GM23338 (cell line): Measurements from ENCODE around the gene ING5. TPM values are rescaled to one million over a fixed set of nuclear protein-coding genes. Genes with fewer than 3 reads are reported as not detected.

ENCODE experiments used
- ATAC-seq: fragments of 200-7000 bp; cut with Tn5 transposase; 3 replicates; pipeline ENCODE4 v1.9.1; 2020
- DNase-seq: peaks from one replicate; pipeline ENCODE4 v3.0.0-alpha.2; 2015; ENCODE audit warnings: low spot score
- H2AFZ ChIP-seq: fragments of 200-600 bp; sonication (generic); 2 replicates; pipeline ENCODE4 v1.8.0; 2016; ENCODE audit warnings: antibody characterized with exemption, mild to moderate bottlenecking, moderate library complexity
- H3F3A ChIP-seq: fragments of 200-600 bp; sonication (generic); replicated peaks from 2 replicates; pipeline ENCODE4 v1.8.0; 2017; ENCODE audit warnings: antibody characterized with exemption, mixed run types, low read depth
- H3K27ac ChIP-seq: fragments of 200-600 bp; sonication (generic); 2 replicates; pipeline ENCODE4 v1.6.1; 2016; ENCODE audit warnings: low read depth
- H3K27me3 ChIP-seq: fragments of 200-600 bp; sonication (generic); 2 replicates; pipeline ENCODE4 v1.8.0; 2016; ENCODE audit warnings: mild to moderate bottlenecking, mixed run types, moderate library complexity; ENCODE audit not compliant: insufficient read depth
- H3K36me3 ChIP-seq: fragments of 200-600 bp; sonication (generic); 2 replicates; pipeline ENCODE4 v1.8.0; 2016; ENCODE audit warnings: mild to moderate bottlenecking; ENCODE audit not compliant: insufficient read depth
- H3K4me1 ChIP-seq: fragments of 200-600 bp; sonication (generic); 2 replicates; pipeline ENCODE4 v1.8.0; 2016; ENCODE audit warnings: mild to moderate bottlenecking, moderate library complexity; ENCODE audit not compliant: insufficient read depth
- H3K4me2 ChIP-seq: fragments of 200-600 bp; sonication (generic); 2 replicates; pipeline ENCODE4 v1.7.1; 2017; ENCODE audit warnings: mixed run types
- H3K4me3 ChIP-seq: fragments of 200-600 bp; sonication (generic); 2 replicates; pipeline ENCODE4 v1.6.1; 2016; ENCODE audit warnings: mixed run types
- H3K79me2 ChIP-seq: fragments of 200-600 bp; sonication (generic); replicated peaks from 2 replicates; pipeline ENCODE4 v1.8.0; 2017; ENCODE audit warnings: mild to moderate bottlenecking; ENCODE audit not compliant: insufficient read depth
- H3K9me2 ChIP-seq: fragments of 200-600 bp; sonication (generic); 2 replicates; pipeline ENCODE4 v1.8.0; 2017; ENCODE audit not compliant: insufficient read depth
- H4K20me1 ChIP-seq: fragments of 200-600 bp; sonication (generic); replicated peaks from 2 replicates; pipeline ENCODE4 v1.8.0; 2017; ENCODE audit warnings: mild to moderate bottlenecking; ENCODE audit not compliant: insufficient read depth
- H3K27ac Mint-ChIP-seq: 2 replicates; pipeline ENCODE4 v1.8.0; 2020; ENCODE audit warnings: inconsistent platforms, mild to moderate bottlenecking, moderate library complexity, mixed read lengths
- H3K27me3 Mint-ChIP-seq: 3 replicates; pipeline ENCODE4 v1.8.0; 2022; ENCODE audit warnings: low read depth, mild to moderate bottlenecking, moderate library complexity, mixed read lengths, inconsistent platforms; ENCODE audit not compliant: insufficient read depth, poor library complexity
- H3K36me3 Mint-ChIP-seq: 3 replicates; pipeline ENCODE4 v1.8.0; 2021; ENCODE audit warnings: low read depth, mild to moderate bottlenecking, inconsistent platforms, moderate library complexity, mixed read lengths
- H3K4me1 Mint-ChIP-seq: 3 replicates; pipeline ENCODE4 v1.8.0; 2020; ENCODE audit warnings: mild to moderate bottlenecking, inconsistent platforms, mixed read lengths
- H3K4me3 Mint-ChIP-seq: 3 replicates; pipeline ENCODE4 v1.8.0; 2021; ENCODE audit warnings: moderate library complexity, mild to moderate bottlenecking, inconsistent platforms, mixed read lengths
- H3K9me3 Mint-ChIP-seq: 3 replicates; pipeline ENCODE4 v1.8.0; 2020; ENCODE audit warnings: moderate library complexity, mild to moderate bottlenecking, inconsistent platforms, mixed read lengths
- EZH2phosphoT487 ChIP-seq: fragments of 200-600 bp; sonication (generic); IDR thresholded peaks from one replicate; pipeline ENCODE4 v1.8.1; 2018; ENCODE audit warnings: antibody characterized with exemption; ENCODE audit not compliant: unreplicated experiment
- JUNB ChIP-seq: IDR thresholded peaks from one replicate; pipeline ENCODE4 v1.6.1; 2016; ENCODE audit warnings: antibody characterized with exemption; ENCODE audit not compliant: unreplicated experiment
- POLR2AphosphoS5 ChIP-seq: IDR thresholded peaks from 2 replicates; pipeline ENCODE4 v1.6.1; 2016; ENCODE audit warnings: antibody characterized with exemption, low read depth
- STAT1 ChIP-seq: IDR thresholded peaks from one replicate; pipeline ENCODE4 v1.6.1; 2016; ENCODE audit warnings: antibody characterized with exemption; ENCODE audit not compliant: unreplicated experiment
- ZNF331 ChIP-seq: fragments of 250-450 bp; sonication (Bioruptor Pico); IDR thresholded peaks from 2 replicates; pipeline ENCODE4 v1.5.0; 2020; ENCODE audit warnings: low read depth, mild to moderate bottlenecking, moderate library complexity
- polyA plus RNA-seq: library from polyadenylated mRNA; unstranded; fragments of >200 nt; fragmentation: Nextera tagmentation; extraction: Ambion mirVana; gene quantifications from 2 replicates; pipeline ENCODE4 v1.2.1, GENCODE V29; 2016
- total RNA-seq: library from RNA; depleted of rRNA; stranded (reverse); fragments of >200 nt; shearing (Covaris generic); gene quantifications from 2 replicates; pipeline ENCODE4 v1.2.3, GENCODE V29; 2014
- TF ChIP-seq, protein P1 (sequence below): fragments of 250-450 bp; sonication (Bioruptor Pico); IDR thresholded peaks from 2 replicates; pipeline ENCODE4 v1.5.0; 2020; ENCODE audit warnings: mild to moderate bottlenecking, moderate library complexity
- TF ChIP-seq, protein P2 (sequence below): IDR thresholded peaks from 2 replicates; pipeline ENCODE4 v1.6.1; 2016; ENCODE audit warnings: antibody characterized with exemption
- TF ChIP-seq, protein P3 (sequence below): IDR thresholded peaks from one replicate; pipeline ENCODE4 v1.6.1; 2018; ENCODE audit warnings: antibody characterized with exemption; ENCODE audit not compliant: unreplicated experiment
- TF ChIP-seq, protein P4 (sequence below), 2 experiments: fragments of 200-600 bp in 1 of 2; sonication (generic) in 1 of 2; conservative IDR thresholded peaks; 2 replicates each; pipeline versions ENCODE4 v1.5.1 to v1.6.1; 2016 to 2017; ENCODE audit warnings: antibody characterized with exemption in 2 of 2, low read depth in 2 of 2, mild to moderate bottlenecking in 2 of 2, moderate library complexity in 1 of 2

The ING5 gene
- total and polyA plus RNA-seq, 2 experiments from 2014 or later, result 25.7 to 42.5 TPM

DNA sequence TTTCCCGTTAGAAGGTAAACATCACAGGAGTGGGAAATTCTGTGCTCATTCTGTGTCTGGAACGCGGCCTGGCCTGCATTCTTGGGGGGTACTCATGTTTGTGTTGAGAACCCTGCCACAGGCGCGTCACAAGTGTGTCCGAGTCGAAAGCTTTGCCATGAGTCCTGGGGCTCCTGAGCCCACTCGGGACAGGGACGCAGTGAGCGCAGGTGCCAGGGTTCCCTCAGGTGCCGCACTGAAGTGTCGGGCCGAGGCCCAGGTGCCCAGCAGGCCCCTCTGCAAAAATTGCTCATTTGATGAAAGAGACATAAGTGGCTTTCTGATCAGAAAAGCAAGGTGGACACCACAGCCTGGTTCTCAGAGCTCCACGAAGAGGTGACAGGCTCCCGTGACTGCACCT lies 37.3 kb downstream of the ING5 start:
- H3K27me3 Mint-ChIP-seq, result peaks cover 7% of the 10 kb centered on the region
- Histone ChIP-seq H3F3A (0 out of 2 replicates have a peak, but pooled peaks cover 3% of the 10 kb centered on the region), H3K4me1 (no peaks in the 10 kb centered on the region), H3K4me2 (no peak overlapping the region), H2AFZ (no peak overlapping the region), H3K27me3 (no peaks in the 10 kb centered on the region), H3K79me2 (no peaks in the 10 kb centered on the region), H3K36me3 (no peaks in the 10 kb centered on the region), H3K4me3 (no peak overlapping the region), H4K20me1 (no peaks in the 10 kb centered on the region), H3K9me2 (no peaks in the 10 kb centered on the region; the same call in 1 of the 2 replicates), H3K27ac (no peak overlapping the region)
- no peak for DNase-seq
- H3K27ac Mint-ChIP-seq, result no peak overlapping the region
- TF ChIP-seq, protein P1, sequence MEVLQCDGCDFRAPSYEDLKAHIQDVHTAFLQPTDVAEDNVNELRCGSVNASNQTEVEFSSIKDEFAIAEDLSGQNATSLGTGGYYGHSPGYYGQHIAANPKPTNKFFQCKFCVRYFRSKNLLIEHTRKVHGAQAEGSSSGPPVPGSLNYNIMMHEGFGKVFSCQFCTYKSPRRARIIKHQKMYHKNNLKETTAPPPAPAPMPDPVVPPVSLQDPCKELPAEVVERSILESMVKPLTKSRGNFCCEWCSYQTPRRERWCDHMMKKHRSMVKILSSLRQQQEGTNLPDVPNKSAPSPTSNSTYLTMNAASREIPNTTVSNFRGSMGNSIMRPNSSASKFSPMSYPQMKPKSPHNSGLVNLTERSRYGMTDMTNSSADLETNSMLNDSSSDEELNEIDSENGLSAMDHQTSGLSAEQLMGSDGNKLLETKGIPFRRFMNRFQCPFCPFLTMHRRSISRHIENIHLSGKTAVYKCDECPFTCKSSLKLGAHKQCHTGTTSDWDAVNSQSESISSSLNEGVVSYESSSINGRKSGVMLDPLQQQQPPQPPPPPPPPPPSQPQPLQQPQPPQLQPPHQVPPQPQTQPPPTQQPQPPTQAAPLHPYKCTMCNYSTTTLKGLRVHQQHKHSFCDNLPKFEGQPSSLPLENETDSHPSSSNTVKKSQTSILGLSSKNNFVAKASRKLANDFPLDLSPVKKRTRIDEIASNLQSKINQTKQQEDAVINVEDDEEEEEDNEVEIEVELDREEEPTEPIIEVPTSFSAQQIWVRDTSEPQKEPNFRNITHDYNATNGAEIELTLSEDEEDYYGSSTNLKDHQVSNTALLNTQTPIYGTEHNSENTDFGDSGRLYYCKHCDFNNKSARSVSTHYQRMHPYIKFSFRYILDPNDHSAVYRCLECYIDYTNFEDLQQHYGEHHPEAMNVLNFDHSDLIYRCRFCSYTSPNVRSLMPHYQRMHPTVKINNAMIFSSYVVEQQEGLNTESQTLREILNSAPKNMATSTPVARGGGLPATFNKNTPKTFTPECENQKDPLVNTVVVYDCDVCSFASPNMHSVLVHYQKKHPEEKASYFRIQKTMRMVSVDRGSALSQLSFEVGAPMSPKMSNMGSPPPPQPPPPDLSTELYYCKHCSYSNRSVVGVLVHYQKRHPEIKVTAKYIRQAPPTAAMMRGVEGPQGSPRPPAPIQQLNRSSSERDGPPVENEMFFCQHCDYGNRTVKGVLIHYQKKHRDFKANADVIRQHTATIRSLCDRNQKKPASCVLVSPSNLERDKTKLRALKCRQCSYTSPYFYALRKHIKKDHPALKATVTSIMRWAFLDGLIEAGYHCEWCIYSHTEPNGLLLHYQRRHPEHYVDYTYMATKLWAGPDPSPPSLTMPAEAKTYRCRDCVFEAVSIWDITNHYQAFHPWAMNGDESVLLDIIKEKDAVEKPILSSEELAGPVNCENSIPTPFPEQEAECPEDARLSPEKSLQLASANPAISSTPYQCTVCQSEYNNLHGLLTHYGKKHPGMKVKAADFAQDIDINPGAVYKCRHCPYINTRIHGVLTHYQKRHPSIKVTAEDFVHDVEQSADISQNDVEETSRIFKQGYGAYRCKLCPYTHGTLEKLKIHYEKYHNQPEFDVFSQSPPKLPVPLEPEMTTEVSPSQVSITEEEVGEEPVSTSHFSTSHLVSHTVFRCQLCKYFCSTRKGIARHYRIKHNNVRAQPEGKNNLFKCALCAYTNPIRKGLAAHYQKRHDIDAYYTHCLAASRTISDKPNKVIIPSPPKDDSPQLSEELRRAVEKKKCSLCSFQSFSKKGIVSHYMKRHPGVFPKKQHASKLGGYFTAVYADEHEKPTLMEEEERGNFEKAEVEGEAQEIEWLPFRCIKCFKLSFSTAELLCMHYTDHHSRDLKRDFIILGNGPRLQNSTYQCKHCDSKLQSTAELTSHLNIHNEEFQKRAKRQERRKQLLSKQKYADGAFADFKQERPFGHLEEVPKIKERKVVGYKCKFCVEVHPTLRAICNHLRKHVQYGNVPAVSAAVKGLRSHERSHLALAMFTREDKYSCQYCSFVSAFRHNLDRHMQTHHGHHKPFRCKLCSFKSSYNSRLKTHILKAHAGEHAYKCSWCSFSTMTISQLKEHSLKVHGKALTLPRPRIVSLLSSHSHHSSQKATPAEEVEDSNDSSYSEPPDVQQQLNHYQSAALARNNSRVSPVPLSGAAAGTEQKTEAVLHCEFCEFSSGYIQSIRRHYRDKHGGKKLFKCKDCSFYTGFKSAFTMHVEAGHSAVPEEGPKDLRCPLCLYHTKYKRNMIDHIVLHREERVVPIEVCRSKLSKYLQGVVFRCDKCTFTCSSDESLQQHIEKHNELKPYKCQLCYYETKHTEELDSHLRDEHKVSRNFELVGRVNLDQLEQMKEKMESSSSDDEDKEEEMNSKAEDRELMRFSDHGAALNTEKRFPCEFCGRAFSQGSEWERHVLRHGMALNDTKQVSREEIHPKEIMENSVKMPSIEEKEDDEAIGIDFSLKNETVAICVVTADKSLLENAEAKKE (CRISPR knock-in tag), result no peak
- TF ChIP-seq EZH2phosphoT487, result no peak
- H3K4me1 Mint-ChIP-seq, result no peaks in the 10 kb centered on the region
- no peaks in the 10 kb centered on the region; the same call in 2 of the 3 replicates for H3K36me3 Mint-ChIP-seq
- no peaks in the 10 kb centered on the region for H3K9me3 Mint-ChIP-seq
- no peak for ATAC-seq
- H3K4me3 Mint-ChIP-seq, result no peak overlapping the region

DNA sequence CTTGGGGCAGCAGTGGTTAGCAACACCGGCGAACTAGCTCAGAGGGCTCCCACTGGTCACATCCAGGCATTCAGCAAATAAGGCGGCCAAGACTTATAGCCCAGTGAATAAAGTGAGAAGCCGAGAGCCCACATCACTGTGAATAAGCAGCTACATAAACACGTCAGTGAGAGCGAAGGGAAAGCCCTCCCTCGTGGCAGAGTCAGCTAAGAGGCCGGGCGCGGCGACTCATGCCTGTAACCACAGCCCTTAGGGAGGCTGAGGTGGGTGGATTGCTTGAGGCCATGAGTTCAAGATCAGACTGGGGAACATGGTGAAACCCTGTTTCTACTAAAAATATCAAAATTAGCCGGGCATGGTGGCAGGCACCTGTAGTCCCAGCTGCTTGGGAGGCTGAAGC lies 37.8 kb downstream of the ING5 start:
- no peaks in the 10 kb centered on the region for H3K79me2 ChIP-seq
- 0 out of 2 replicates have a peak, but pooled peaks cover 3% of the 10 kb centered on the region for H3F3A ChIP-seq
- H3K4me1 ChIP-seq, result no peaks in the 10 kb centered on the region
- no peak overlapping the region for H3K4me3 Mint-ChIP-seq
- H3K36me3 Mint-ChIP-seq, result peaks cover 2% of the 10 kb centered on the region; the same call in 1 of the 3 replicates
- no peak overlapping the region for H2AFZ ChIP-seq
- no peak overlapping the region for H3K4me3 ChIP-seq
- H4K20me1 ChIP-seq, result no peaks in the 10 kb centered on the region
- H3K27ac Mint-ChIP-seq, result no peak overlapping the region
- DNase-seq, result no peak
- H3K27me3 ChIP-seq, result no peaks in the 10 kb centered on the region
- no peak overlapping the region for H3K4me2 ChIP-seq
- no peaks in the 10 kb centered on the region; the same call in 1 of the 2 replicates for H3K9me2 ChIP-seq
- no peaks in the 10 kb centered on the region for H3K36me3 ChIP-seq
- peaks cover 7% of the 10 kb centered on the region for H3K27me3 Mint-ChIP-seq
- ATAC-seq, result no peak
- H3K27ac ChIP-seq, result no peak overlapping the region
- no peaks in the 10 kb centered on the region for H3K4me1 Mint-ChIP-seq
- no peaks in the 10 kb centered on the region for H3K9me3 Mint-ChIP-seq
- TF ChIP-seq, protein P2, sequence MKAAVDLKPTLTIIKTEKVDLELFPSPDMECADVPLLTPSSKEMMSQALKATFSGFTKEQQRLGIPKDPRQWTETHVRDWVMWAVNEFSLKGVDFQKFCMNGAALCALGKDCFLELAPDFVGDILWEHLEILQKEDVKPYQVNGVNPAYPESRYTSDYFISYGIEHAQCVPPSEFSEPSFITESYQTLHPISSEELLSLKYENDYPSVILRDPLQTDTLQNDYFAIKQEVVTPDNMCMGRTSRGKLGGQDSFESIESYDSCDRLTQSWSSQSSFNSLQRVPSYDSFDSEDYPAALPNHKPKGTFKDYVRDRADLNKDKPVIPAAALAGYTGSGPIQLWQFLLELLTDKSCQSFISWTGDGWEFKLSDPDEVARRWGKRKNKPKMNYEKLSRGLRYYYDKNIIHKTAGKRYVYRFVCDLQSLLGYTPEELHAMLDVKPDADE, result no peak
- no peak for TF ChIP-seq JUNB
- no peak for TF ChIP-seq ZNF331 (CRISPR knock-in tag)
- TF ChIP-seq EZH2phosphoT487, result no peak
- TF ChIP-seq POLR2AphosphoS5, result no peak
- TF ChIP-seq, protein P3, sequence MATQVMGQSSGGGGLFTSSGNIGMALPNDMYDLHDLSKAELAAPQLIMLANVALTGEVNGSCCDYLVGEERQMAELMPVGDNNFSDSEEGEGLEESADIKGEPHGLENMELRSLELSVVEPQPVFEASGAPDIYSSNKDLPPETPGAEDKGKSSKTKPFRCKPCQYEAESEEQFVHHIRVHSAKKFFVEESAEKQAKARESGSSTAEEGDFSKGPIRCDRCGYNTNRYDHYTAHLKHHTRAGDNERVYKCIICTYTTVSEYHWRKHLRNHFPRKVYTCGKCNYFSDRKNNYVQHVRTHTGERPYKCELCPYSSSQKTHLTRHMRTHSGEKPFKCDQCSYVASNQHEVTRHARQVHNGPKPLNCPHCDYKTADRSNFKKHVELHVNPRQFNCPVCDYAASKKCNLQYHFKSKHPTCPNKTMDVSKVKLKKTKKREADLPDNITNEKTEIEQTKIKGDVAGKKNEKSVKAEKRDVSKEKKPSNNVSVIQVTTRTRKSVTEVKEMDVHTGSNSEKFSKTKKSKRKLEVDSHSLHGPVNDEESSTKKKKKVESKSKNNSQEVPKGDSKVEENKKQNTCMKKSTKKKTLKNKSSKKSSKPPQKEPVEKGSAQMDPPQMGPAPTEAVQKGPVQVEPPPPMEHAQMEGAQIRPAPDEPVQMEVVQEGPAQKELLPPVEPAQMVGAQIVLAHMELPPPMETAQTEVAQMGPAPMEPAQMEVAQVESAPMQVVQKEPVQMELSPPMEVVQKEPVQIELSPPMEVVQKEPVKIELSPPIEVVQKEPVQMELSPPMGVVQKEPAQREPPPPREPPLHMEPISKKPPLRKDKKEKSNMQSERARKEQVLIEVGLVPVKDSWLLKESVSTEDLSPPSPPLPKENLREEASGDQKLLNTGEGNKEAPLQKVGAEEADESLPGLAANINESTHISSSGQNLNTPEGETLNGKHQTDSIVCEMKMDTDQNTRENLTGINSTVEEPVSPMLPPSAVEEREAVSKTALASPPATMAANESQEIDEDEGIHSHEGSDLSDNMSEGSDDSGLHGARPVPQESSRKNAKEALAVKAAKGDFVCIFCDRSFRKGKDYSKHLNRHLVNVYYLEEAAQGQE, result no peak
- no peak for TF ChIP-seq STAT1
- TF ChIP-seq, protein P4, sequence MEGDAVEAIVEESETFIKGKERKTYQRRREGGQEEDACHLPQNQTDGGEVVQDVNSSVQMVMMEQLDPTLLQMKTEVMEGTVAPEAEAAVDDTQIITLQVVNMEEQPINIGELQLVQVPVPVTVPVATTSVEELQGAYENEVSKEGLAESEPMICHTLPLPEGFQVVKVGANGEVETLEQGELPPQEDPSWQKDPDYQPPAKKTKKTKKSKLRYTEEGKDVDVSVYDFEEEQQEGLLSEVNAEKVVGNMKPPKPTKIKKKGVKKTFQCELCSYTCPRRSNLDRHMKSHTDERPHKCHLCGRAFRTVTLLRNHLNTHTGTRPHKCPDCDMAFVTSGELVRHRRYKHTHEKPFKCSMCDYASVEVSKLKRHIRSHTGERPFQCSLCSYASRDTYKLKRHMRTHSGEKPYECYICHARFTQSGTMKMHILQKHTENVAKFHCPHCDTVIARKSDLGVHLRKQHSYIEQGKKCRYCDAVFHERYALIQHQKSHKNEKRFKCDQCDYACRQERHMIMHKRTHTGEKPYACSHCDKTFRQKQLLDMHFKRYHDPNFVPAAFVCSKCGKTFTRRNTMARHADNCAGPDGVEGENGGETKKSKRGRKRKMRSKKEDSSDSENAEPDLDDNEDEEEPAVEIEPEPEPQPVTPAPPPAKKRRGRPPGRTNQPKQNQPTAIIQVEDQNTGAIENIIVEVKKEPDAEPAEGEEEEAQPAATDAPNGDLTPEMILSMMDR (conservative IDR thresholded peaks at IDR 0.05; ENCODE audit: low read depth in 2 of 2), result no peak
